Smooth muscle cell (in vitro differentiated cells): Measurements from ENCODE around the gene OSBPL9. TPM values are rescaled to one million over a fixed set of nuclear protein-coding genes. Genes with fewer than 3 reads are reported as not detected.

Source experiments
- DNase-seq: peaks from one replicate; lab custom pipeline; 2025; ENCODE audit not compliant: unreplicated experiment; lab: John Stamatoyannopoulos, UW
- H2AFZ ChIP-seq: fragments of 200-600 bp; sonication (generic); 2 replicates; pipeline ENCODE4 v1.6.0; 2016; ENCODE audit warnings: antibody characterized with exemption, low read depth, mild to moderate bottlenecking
- H3F3A ChIP-seq: fragments of 200-600 bp; sonication (generic); 2 replicates; pipeline ENCODE4 v1.6.0; 2017; ENCODE audit warnings: antibody characterized with exemption, low read depth
- H3K27ac ChIP-seq: fragments of 200-600 bp; sonication (generic); 2 replicates; pipeline ENCODE4 v1.5.1; 2016; ENCODE audit warnings: low read depth, mild to moderate bottlenecking
- H3K27me3 ChIP-seq: fragments of 200-600 bp; sonication (generic); 2 replicates; pipeline ENCODE4 v1.6.1; 2016; ENCODE audit warnings: low read depth, mild to moderate bottlenecking
- H3K36me3 ChIP-seq: fragments of 200-600 bp; sonication (generic); 2 replicates; pipeline ENCODE4 v1.5.1; 2016; ENCODE audit warnings: low read depth
- H3K4me1 ChIP-seq: fragments of 200-600 bp; sonication (generic); 2 replicates; pipeline ENCODE4 v1.5.1; 2016; ENCODE audit warnings: low read depth
- H3K4me2 ChIP-seq: fragments of 200-600 bp; sonication (generic); 2 replicates; pipeline ENCODE4 v1.6.0; 2016; ENCODE audit warnings: mild to moderate bottlenecking
- H3K4me3 ChIP-seq: fragments of 200-600 bp; sonication (generic); 2 replicates; pipeline ENCODE4 v1.5.1; 2016; ENCODE audit warnings: mild to moderate bottlenecking
- H3K79me2 ChIP-seq: fragments of 200-600 bp; sonication (generic); 2 replicates; pipeline ENCODE4 v1.6.0; 2016; ENCODE audit warnings: low read depth, mild to moderate bottlenecking
- H3K9ac ChIP-seq: fragments of 200-600 bp; sonication (generic); 2 replicates; pipeline ENCODE4 v1.6.0; 2016; ENCODE audit warnings: low read depth
- H3K9me3 ChIP-seq: fragments of 200-600 bp; sonication (generic); replicated peaks from 2 replicates; pipeline ENCODE4 v1.5.1; 2016; ENCODE audit warnings: low read depth
- H4K20me1 ChIP-seq: fragments of 200-600 bp; sonication (generic); 2 replicates; pipeline ENCODE4 v1.6.0; 2016; ENCODE audit warnings: low read depth
- WGBS: methylation state at CpG from one replicate; pipeline ENCODE4 v1.1.7; 2016; ENCODE audit warnings: low lambda C conversion rate; 5-methylcytosine and 5-hydroxymethylcytosine counted together
- polyA plus RNA-seq: library from polyadenylated mRNA; unstranded; fragments of >200 nt; fragmentation: Nextera tagmentation; extraction: Ambion mirVana; gene quantifications from 2 replicates; pipeline ENCODE4 v1.2.1, GENCODE V29; 2016
- total RNA-seq: library from RNA; depleted of rRNA; stranded (reverse); fragments of >200 nt; gene quantifications from 2 replicates; pipeline ENCODE4 v1.2.3, GENCODE V29; 2014
- TF ChIP-seq, protein P1 (sequence below): fragments of 200-600 bp; sonication (generic); IDR thresholded peaks from 2 replicates; pipeline ENCODE4 v1.5.1; 2017; ENCODE audit warnings: borderline replicate concordance, mild to moderate bottlenecking, antibody characterized with exemption; ENCODE audit not compliant: insufficient read depth, poor library complexity, severe bottlenecking

Gene OSBPL9
- total and polyA plus RNA-seq, 2 experiments from 2014 or later: 66.7 to 112 TPM

DNA sequence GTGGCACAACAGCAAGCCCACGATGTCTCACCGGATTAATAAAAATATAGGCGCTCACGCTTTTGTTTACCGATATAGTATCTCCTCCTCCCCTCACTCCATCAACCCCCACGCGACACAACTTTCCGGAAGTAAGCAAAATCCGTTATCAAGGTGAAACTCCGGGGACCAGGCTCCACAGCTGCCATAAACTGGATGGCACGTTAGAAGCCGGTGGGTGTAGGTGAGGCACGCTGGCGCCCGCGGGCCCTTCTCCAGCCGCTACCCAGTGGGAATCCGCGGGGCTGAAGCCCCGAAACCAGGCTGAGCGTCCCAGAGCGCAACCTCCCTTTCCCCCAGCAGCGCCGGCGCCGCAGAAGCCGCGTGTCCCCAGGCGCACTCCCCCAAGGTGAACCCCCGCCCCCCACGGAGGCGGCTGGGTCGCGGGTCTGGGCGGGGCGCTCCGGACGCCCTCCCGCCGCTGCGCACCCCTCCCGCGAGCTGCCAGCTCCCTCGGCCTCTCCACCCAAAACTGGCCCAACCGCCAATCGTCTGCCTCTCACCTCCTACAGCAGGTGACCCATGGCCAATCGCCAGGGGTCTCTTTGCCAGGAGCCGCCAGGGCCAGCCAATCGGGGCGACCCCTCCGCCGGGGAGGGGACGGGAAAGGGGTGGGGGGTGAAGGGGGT lies 112.4 kb downstream of the OSBPL9 start:
- TF ChIP-seq, protein P1, sequence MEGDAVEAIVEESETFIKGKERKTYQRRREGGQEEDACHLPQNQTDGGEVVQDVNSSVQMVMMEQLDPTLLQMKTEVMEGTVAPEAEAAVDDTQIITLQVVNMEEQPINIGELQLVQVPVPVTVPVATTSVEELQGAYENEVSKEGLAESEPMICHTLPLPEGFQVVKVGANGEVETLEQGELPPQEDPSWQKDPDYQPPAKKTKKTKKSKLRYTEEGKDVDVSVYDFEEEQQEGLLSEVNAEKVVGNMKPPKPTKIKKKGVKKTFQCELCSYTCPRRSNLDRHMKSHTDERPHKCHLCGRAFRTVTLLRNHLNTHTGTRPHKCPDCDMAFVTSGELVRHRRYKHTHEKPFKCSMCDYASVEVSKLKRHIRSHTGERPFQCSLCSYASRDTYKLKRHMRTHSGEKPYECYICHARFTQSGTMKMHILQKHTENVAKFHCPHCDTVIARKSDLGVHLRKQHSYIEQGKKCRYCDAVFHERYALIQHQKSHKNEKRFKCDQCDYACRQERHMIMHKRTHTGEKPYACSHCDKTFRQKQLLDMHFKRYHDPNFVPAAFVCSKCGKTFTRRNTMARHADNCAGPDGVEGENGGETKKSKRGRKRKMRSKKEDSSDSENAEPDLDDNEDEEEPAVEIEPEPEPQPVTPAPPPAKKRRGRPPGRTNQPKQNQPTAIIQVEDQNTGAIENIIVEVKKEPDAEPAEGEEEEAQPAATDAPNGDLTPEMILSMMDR: no peak
- H3K9ac ChIP-seq: peak overlapping the region; percentile 81
- 2% methylated on average over 30 of the region's 53 CpGs for WGBS
- H4K20me1 ChIP-seq: peaks cover 38% of the 10 kb centered on the region
- H3K79me2 ChIP-seq: peaks cover 44% of the 10 kb centered on the region
- H3F3A ChIP-seq: no peaks in the 10 kb centered on the region
- H3K4me1 ChIP-seq: peaks cover 22% of the 10 kb centered on the region
- no peaks in the 10 kb centered on the region for H3K27me3 ChIP-seq
- peak; percentile 62 for DNase-seq
- H2AFZ ChIP-seq: peak overlapping the region; percentile 84
- H3K4me3 ChIP-seq: peak overlapping the region; percentile 83
- H3K27ac ChIP-seq: peak overlapping the region; percentile 59
- H3K4me2 ChIP-seq: peak overlapping the region; percentile 97
- H3K9me3 ChIP-seq: no peaks in the 10 kb centered on the region
- H3K36me3 ChIP-seq: no peaks in the 10 kb centered on the region

DNA sequence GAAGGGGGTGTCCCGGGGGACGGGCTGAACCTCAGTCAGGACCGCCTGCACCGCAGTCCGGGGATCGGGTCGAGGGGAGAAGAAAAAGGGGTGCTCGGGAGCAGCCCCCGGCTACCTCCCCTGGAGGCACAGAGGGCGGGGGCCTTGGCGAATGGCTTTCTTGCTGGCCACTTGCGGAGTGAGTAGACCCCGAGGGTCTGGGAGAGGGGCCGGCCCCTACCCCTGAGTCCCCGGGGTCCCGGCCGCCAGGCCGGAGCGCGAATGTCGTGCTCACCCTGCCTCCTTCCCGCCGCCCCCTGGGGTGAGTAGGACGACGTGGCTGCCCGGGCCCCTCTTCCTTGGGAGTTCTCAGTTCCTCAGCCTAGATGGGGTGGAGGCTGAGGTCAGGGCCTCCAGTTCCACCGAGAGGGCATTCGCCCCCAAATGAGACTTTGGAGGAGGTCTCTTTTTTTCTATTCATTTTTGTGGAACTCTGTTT lies 113.0 kb downstream of the OSBPL9 start:
- Histone ChIP-seq H3K4me1 (peaks cover 28% of the 10 kb centered on the region), H2AFZ (peak overlapping the region; percentile 84), H3K4me2 (peak overlapping the region; percentile 97), H3K27ac (peak overlapping the region; percentile 59), H3F3A (peaks cover 5% of the 10 kb centered on the region), H3K27me3 (no peaks in the 10 kb centered on the region), H3K36me3 (no peaks in the 10 kb centered on the region), H3K79me2 (peaks cover 50% of the 10 kb centered on the region), H3K4me3 (peak overlapping the region; percentile 83), H3K9me3 (no peaks in the 10 kb centered on the region), H3K9ac (peak overlapping the region; percentile 81), H4K20me1 (peaks cover 44% of the 10 kb centered on the region)
- TF ChIP-seq, protein P1: no peak
- no peak for DNase-seq
- under 1% methylated on average over 27 of the region's 28 CpGs for WGBS

DNA sequence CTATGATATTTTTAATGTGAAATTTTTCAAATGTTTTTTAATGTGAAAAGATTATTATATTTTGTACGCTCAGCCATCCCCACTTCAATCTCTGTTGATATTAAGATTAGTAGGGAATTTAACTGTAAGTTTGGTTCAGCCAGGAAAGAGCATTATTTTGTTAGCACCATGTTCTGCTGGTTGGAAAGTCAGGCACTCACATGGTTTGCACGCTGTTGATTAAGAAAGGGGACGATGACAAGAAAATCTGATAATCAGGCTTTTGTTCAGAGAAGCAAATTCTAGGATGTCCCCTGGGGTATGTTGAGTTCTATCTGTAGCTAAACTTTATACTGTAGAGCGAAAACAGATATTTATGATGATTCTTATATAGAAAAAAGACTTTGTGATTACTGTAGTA lies 115.1 kb downstream of the OSBPL9 start:
- Histone ChIP-seq H3K9ac (no peak overlapping the region), H3F3A (peaks cover 8% of the 10 kb centered on the region), H3K4me3 (no peak overlapping the region), H3K79me2 (peaks cover 71% of the 10 kb centered on the region), H3K9me3 (no peaks in the 10 kb centered on the region), H3K4me2 (no peak overlapping the region), H2AFZ (no peak overlapping the region), H3K4me1 (peaks cover 36% of the 10 kb centered on the region), H4K20me1 (peaks cover 61% of the 10 kb centered on the region), H3K36me3 (no peaks in the 10 kb centered on the region), H3K27ac (no peak overlapping the region), H3K27me3 (no peaks in the 10 kb centered on the region)
- TF ChIP-seq, protein P1: no peak
- no peak for DNase-seq
- WGBS: 88% methylated on average over 4 of the region's 4 CpGs
